HS-5 (cell line): ENCODE data around the gene RNF213.
A peak's percentile ranks its signal among the peaks of the same experiment; 100 is the strongest.
"Not testable (repeated sequence)": the region's sequence is repeated elsewhere in the genome, so short reads cannot be mapped to it uniquely, and the experiment has no call there.

ENCODE experiments used
- DNase-seq: peaks from one replicate; pipeline ENCODE4 v3.0.0-alpha.2; 2012; ENCODE audit warnings: low read depth

RNF213 gene

GRCh38 chr17:80252871-80253270 is 7.8 kb upstream of the RNF213 start:
- no peak for DNase-seq

- no peak for DNase-seq
Measured at GRCh38 chr17:80253631-80254395, 6.8 kb upstream of the RNF213 start.

GRCh38 chr17:80254396-80255251 is 6.0 kb upstream of the RNF213 start:
- DNase-seq, result peak; percentile 90

GRCh38 chr17:80256034-80256350 is 4.7 kb upstream of the RNF213 start:
- DNase-seq, result no peak

GRCh38 chr17:80257716-80258213 is 2.9 kb upstream of the RNF213 start:
- DNase-seq, result no peak

- not testable (repeated sequence) for DNase-seq
Measured at GRCh38 chr17:80258296-80258695, 2.4 kb upstream of the RNF213 start.

GRCh38 chr17:80259457-80260068 is 1.1 kb upstream of the RNF213 start:
- DNase-seq, result no peak

GRCh38 chr17:80260069-80260535 is 550 bp upstream of the RNF213 start:
- DNase-seq, result no peak

GRCh38 chr17:80261159-80261894 is 675 bp downstream of the RNF213 start:
- no peak for DNase-seq

- no peak for DNase-seq
Measured at GRCh38 chr17:80261895-80262279, 1.2 kb downstream of the RNF213 start.

- no peak for DNase-seq
Measured at GRCh38 chr17:80262291-80262690, 1.6 kb downstream of the RNF213 start.

GRCh38 chr17:80262775-80263244 is 2.2 kb downstream of the RNF213 start:
- no peak for DNase-seq

- no peak for DNase-seq
Measured at GRCh38 chr17:80263253-80264204, 2.9 kb downstream of the RNF213 start.

GRCh38 chr17:80264205-80265075 is 3.8 kb downstream of the RNF213 start:
- no peak for DNase-seq

- no peak for DNase-seq
Measured at GRCh38 chr17:80265205-80266068, 4.8 kb downstream of the RNF213 start.

- DNase-seq, result no peak
Measured at GRCh38 chr17:80267391-80267790, 6.7 kb downstream of the RNF213 start.

- no peak for DNase-seq
Measured at GRCh38 chr17:80268427-80268826, 7.8 kb downstream of the RNF213 start.

GRCh38 chr17:80269405-80269807 is 8.8 kb downstream of the RNF213 start:
- DNase-seq, result no peak

- DNase-seq, result no peak
Measured at GRCh38 chr17:80270104-80270503, 9.5 kb downstream of the RNF213 start.
